HL-60 (cell line): ENCODE results near the gene SDHAF2.

ENCODE experiments used
- CTCF ChIP-seq: IDR thresholded peaks from one replicate; pipeline ENCODE4 v1.5.1; 2011; ENCODE audit warnings: low read length, control low read depth, inconsistent platforms; ENCODE audit not compliant: insufficient read depth
- POLR2AphosphoS5 ChIP-seq: IDR thresholded peaks from 2 replicates; pipeline ENCODE4 v1.6.1; 2012; ENCODE audit warnings: low read depth
- TF ChIP-seq, protein P1 (sequence below): IDR thresholded peaks from 2 replicates; pipeline ENCODE4 v1.6.1; 2012; ENCODE audit warnings: low read depth; ENCODE audit not compliant: insufficient replicate concordance

- TF ChIP-seq CTCF (no peak), POLR2AphosphoS5 (no peak)
- TF ChIP-seq, protein P1, sequence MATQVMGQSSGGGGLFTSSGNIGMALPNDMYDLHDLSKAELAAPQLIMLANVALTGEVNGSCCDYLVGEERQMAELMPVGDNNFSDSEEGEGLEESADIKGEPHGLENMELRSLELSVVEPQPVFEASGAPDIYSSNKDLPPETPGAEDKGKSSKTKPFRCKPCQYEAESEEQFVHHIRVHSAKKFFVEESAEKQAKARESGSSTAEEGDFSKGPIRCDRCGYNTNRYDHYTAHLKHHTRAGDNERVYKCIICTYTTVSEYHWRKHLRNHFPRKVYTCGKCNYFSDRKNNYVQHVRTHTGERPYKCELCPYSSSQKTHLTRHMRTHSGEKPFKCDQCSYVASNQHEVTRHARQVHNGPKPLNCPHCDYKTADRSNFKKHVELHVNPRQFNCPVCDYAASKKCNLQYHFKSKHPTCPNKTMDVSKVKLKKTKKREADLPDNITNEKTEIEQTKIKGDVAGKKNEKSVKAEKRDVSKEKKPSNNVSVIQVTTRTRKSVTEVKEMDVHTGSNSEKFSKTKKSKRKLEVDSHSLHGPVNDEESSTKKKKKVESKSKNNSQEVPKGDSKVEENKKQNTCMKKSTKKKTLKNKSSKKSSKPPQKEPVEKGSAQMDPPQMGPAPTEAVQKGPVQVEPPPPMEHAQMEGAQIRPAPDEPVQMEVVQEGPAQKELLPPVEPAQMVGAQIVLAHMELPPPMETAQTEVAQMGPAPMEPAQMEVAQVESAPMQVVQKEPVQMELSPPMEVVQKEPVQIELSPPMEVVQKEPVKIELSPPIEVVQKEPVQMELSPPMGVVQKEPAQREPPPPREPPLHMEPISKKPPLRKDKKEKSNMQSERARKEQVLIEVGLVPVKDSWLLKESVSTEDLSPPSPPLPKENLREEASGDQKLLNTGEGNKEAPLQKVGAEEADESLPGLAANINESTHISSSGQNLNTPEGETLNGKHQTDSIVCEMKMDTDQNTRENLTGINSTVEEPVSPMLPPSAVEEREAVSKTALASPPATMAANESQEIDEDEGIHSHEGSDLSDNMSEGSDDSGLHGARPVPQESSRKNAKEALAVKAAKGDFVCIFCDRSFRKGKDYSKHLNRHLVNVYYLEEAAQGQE, result no peak
Observed at GRCh38 chr11:61416941-61417340, 13.0 kb upstream of the SDHAF2 start.
